ENCODE results near the gene L1CAM.
A peak's percentile ranks its signal among the peaks of the same experiment; 100 is the strongest.

L1CAM gene

GRCh38 chrX:153862369-153863250, 23.4 kb downstream of the L1CAM start:
- no peak for DNase-seq

GRCh38 chrX:153861733-153862310, 24.2 kb downstream of the L1CAM start:
- DNase-seq: no peak

DNA sequence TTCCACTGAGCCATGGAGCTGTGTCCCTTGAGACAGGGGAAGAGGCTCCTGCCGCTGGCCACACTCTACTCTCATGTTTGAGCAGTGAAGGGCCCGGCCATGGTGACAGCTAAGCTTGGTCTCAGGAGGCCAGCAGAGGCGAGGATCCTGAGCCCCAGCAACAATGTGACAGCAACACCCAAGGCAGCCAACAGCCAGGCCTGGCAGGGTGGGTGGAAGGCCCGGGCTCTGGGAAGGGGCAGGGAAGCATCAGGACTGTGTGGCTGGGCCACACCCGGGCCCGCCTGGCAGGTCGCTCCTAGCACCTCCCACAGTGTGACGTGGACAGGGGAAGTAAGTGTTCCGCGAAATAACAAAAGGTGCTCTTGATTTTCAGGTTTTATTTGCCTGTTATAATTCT, 24.8 kb downstream of the L1CAM start:
- DNase-seq: peak in 1 of 2 experiments; percentile 54

GRCh38 chrX:153857348-153857903, 28.5 kb downstream of the L1CAM start:
- DNase-seq: no peak

DNA sequence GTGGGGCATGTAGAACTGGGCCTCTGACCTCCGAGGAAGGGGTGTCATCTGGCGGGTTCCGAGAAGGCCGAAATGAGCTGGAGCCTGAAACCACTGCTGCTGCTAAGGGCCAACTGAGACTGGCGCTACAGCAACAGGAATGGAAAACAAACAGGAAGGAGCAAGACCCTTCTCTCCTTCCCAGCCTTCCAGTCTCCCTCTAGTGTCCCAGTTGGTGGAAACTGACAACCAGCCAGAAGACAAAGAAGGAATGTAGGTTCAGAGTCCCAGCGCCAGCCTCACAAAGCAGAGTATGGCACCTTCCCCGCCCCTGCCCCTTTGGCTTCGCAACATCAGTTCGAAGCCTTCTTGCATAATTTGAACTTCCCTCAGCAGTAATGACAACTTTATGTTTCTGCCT, 31.3 kb downstream of the L1CAM start:
- DNase-seq: no peak

DNA sequence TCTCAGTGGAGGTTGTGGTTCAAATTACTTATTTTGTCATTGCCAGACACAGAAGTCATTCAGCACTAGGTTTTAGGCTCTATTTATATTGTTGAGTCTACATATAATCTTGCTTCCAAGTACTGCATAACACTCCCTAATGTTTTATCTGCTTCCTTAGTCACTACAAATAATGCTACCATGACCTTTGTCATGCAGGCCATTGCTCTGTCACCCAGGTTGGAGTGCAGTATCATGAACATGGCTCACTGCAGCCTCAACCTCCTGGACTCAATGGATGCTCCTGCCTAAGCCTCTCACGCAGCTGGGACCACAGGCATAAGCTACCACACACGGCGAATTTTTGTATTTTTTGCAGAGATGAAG, 32.1 kb downstream of the L1CAM start:
- DNase-seq: no peak

DNA sequence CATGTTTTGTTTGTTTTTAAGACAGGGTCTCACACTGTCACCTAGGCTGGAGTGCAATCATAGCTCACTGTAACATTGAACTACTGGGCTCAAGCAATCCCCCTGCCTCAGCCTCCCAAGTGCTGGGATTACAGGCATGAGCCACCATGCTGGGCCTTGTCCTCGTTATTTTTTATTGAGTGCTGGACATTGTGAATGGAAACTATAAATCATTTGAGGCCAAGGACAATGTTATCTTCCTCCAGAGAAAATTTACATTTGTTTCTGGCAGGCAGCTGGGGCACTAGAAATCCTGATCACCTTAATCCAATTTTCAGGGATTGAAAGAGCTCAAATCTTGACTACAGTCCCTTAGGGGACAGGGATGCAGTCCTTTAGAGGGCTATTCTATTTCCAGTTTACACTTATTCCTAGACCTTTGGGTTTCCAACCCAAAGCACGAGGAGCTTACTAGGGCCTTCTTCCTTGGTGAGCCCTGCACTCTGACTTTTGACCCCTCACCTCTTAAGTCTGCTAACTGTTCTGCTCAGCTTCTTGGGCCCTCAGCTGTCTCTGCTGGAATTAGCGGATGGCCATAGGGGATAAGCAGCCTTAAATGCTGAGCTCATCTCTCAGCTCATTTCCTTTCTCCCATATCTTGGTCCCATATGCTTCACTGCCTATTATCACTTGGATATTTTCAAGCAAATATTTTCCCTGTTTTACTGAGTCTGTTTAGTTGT, 32.6 kb downstream of the L1CAM start:
- no peak for DNase-seq

DNA sequence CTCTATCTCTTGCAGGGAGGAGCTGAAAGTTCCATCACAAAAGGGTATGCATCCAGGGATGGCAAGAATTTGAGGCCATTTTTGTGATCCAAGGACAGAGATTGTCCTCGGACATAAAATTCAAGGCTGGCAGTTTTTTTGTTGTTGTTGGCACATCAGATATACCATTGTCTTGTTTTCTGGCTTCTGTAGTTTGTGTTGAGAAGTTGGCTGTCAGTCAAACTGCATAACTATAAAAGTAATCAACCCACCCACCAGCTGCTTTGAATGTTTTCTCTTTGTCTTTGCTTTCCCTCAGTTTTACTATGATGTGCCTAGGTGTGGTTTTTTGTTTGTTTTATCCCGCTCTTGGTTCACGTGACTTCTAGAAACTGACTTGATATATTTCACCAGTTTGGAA, 34.0 kb downstream of the L1CAM start:
- no peak for DNase-seq

DNA sequence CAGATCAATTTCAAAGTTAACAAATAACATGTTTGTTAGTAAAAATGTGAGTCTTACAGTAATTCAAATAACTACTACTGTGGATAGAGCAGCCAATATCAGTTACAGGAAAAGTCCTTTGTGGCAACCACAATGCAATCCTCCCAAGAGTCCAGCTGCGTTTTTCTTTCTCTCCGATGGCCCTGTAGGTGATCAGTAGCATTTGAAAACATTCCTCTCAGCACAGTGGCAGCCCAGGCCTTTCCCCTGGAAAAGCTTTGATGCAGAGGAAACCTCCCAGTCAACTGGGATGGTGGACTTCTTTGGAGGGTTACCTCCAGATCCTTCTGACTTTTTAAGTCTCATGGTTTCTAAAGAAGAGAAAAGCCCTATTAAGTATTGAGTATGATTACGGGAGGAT, 37.6 kb downstream of the L1CAM start:
- DNase-seq: no peak

- DNase-seq: no peak
These were observed 40.1 kb downstream of the L1CAM start for GRCh38 chrX:153845842-153846241.

GRCh38 chrX:153845195-153845594, 40.8 kb downstream of the L1CAM start:
- DNase-seq: no peak

DNA sequence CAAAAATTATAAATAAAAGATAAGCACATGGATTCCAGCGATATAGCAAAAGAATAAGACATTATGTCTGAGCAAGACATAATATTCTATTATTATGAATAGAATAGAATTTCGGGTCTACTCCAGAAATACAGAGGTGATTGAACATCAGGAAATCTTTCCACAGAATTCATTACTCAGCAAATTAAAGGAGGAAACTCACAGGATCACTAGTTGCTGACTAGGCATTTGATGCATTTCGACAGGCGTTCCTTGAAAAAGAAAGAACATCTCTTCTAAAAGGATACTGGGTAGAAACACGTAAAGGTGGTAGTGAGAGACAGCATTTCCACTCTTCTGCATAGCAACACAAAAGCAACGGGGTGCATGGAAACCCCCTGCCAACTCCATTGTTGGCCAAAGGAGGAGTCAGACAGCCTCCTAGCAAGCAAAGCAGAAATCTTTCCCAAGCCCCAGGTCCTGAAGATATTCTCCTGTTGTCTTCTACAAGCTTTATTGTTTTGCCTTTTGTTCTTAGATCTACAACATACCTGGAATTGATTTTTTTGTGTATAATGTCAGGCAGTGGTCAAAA, 41.4 kb downstream of the L1CAM start:
- DNase-seq: no peak

- DNase-seq: no peak
These were observed 49.1 kb downstream of the L1CAM start for GRCh38 chrX:153836921-153837320.

DNA sequence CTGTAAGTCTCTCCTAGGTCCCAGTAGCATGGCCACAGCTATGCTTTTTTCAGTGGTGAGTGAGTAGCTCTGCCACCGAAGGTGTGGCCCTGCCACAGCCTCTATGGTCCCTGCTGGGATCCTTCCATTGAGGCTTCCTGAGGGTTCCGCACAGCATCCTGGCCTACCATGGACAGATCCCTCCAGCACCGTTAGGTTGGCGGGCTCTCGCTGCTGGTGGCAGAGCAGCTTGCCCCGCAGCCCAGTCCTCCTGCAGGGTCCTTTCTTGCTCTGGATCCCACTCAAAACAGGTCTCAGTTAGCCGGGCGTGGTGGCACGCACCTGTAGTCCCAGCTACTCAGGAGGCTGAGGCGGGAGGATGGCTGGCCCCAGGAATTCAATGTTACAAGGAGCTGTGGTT, 53.2 kb downstream of the L1CAM start:
- no peak for DNase-seq

DNA sequence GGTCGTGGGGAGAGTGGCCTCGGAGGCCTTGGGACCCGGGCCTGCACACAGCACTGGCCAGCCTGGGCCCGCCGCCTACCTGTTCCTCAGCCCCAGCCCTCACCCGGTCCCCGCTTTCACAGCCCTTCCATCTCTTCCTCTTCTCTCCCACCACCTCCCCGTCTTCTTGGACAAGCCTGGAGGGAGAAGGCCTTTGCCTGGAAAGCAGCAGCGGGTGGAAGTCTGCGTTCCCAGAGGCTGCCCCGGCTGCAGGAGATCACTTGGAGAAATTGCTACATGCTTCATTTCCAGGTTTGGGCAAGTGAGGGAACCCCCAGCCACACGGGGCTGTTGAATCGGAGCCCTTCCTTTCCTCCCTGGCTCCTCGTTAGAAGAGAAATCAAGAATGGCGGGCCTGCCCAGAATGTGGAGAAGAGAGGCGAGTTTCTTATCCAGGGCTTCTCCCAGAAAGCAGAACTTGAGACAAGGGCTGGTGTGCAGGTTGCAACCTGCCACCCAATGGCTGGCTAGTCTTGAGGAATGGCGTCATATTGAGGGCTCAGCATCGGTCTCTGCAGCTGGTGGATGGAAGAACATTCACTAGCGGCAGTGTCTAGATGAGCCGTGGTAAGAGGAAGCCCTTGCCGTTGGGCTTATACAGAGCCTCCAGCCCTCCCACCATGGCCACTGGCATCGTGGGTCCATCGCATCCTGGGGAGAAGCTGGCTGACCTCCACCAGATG, 54.4 kb downstream of the L1CAM start:
- no peak for DNase-seq

DNA sequence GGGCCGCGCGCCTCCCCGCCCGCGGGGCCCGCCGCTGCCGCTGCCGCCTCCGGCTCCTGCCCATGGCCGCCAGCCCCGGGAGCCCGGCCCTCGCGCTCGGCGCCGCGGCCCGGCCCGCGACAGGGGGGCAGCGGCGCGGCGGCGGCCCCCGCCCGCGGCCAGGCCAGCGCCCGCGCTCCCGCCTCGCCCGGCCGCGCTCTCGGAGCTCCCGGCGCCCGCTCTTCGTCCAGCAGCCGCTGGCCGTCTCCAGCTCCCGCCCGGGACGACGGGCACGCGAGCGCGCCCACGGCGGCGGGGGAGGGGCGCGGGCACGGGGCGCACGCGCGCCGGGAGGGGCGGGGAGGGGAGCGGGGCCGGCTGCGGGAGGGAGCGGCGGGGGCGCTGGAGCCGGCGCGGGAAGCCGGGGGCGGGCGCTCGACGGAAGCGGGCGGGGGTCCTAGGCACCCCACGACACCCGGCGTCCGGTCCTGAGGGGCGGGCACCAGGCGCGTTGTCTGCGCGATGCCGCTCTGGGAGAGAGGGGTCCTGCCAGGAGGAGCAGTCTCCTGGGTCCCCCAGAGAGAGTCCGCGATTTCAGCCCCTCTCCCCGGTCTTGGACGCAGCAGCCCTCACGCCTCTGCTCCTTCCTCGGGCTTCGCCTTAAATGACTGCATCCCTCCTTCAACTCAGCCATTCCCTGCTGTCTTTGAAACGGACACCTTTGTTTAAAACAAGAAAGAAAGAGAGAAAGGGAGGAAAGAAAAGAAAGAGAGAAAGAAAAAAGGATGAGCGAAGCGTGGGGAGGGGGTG, 55.1 kb downstream of the L1CAM start:
- DNase-seq: peak in 1 of 2 experiments; percentile 52

DNA sequence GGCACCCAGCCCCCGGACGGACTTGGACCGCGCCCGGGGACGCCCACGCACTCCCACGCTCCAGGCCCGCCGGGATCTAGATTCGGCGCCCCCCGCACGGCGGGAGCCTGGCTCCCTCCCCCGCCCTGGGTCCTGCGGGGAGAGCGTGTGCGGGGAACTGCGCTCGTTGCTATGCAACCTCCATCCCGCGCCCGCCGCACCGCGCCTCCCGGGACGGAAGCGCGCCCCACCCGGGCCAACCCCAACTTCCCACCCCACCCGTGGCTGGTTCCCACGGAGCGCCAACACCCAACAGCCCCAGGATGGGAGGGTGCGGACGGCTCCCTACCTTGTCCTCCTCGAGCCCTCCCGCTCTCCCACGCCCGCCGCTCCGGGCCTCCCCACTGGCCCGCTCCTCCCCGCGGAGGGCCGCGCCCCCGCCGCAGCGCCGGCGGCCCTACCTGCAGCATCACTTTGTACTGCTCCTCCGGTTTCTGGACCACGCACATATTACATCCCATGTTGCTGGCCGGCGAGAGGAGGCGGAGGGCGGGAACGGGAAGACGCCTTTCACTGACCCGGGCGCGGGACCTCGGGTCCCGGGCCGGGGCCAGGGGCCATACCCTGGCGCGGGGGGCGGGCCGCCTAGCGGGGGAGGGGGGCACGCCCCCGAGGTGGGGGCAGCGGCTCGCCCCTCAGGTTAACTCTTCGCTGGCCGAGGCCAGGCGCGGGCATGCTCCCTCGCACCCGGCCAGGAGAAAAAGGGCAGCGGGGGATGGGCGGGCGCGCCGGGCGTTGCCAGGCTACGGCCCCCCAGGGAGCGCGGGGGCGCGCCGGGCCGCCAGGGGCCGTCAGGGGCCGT, 56.0 kb downstream of the L1CAM start, which contains the start of gene PDZD4:
Gene PDZD4 (minus strand): TSS at position 746 of the 841 bp plus-strand sequence. CDS start 246 bp downstream, at position 500.
- peak in 1 of 2 experiments; percentile 57 for DNase-seq

GRCh38 chrX:153829549-153829798, 56.5 kb downstream of the L1CAM start:
- no peak for DNase-seq

GRCh38 chrX:153828723-153829548, 57.0 kb downstream of the L1CAM start:
- DNase-seq: peak in 1 of 2 experiments; percentile 60

DNA sequence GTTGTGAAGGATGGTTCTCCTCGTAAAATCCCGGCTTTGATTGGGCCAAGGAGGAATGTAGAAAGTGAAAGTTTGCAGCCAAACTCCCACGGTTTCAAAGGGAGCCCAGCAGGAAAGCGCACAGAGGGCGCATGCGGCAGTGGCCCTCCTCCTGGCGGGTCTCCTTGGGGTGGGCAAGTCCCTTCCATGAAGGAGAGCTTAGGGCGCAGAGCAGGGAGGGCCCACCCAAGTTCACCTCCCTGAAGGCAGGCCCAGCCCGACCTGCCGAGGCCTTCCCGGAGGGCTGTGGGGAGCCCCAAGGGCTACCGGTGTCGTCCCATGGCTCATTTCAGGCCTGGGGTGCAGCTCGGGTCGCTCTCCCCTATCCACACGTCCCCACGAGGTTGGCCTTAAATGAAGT, 57.7 kb downstream of the L1CAM start:
- no peak for DNase-seq
